Trophoblast cell (in vitro differentiated cells and primary cell): ENCODE measurements around the gene KRT9.
A peak's percentile ranks its signal among the peaks of the same experiment; 100 is the strongest.

ENCODE experiments used
- DNase-seq, 2 donors: peaks; one replicate each; pipeline ENCODE4 v3.0.0-alpha.2; 2016
- H2AFZ ChIP-seq: 2 replicates; pipeline ENCODE4 v1.6.1; 2013; ENCODE audit warnings: low read length, moderate library complexity, mild to moderate bottlenecking; ENCODE audit not compliant: insufficient read depth, poor library complexity
- H2AK5ac ChIP-seq: 2 replicates; pipeline ENCODE4 v1.6.1; 2013; ENCODE audit warnings: mild to moderate bottlenecking, low read length
- H2BK120ac ChIP-seq: 2 replicates; pipeline ENCODE4 v1.6.1; 2013; ENCODE audit warnings: low read length, mild to moderate bottlenecking, moderate library complexity; ENCODE audit not compliant: insufficient read depth, poor library complexity
- H2BK12ac ChIP-seq: 2 replicates; pipeline ENCODE4 v1.6.1; 2013; ENCODE audit warnings: mild to moderate bottlenecking, low read length, moderate library complexity
- H2BK5ac ChIP-seq: 2 replicates; pipeline ENCODE4 v1.6.1; 2013; ENCODE audit warnings: low read length, low read depth, moderate library complexity, mild to moderate bottlenecking; ENCODE audit not compliant: poor library complexity
- H3K14ac ChIP-seq: 2 replicates; pipeline ENCODE4 v1.6.1; 2013; ENCODE audit warnings: mild to moderate bottlenecking, low read length
- H3K18ac ChIP-seq: 2 replicates; pipeline ENCODE4 v1.6.1; 2013; ENCODE audit warnings: mild to moderate bottlenecking, low read length
- H3K23ac ChIP-seq: 2 replicates; pipeline ENCODE4 v1.6.1; 2013; ENCODE audit warnings: low read length
- H3K27ac ChIP-seq: 2 replicates; pipeline ENCODE4 v1.5.1; 2013; ENCODE audit warnings: low read depth, mild to moderate bottlenecking, inconsistent platforms, low read length, moderate library complexity
- H3K27me3 ChIP-seq: 2 replicates; pipeline ENCODE4 v1.6.1; 2013; ENCODE audit warnings: inconsistent platforms, mild to moderate bottlenecking, low read length, moderate library complexity; ENCODE audit not compliant: insufficient read depth
- H3K36me3 ChIP-seq, 2 experiments: 1 replicate in 1 of 2; 2 replicates in 1 of 2; pipeline ENCODE4 v1.6.1; 2013; ENCODE audit warnings: low read length in 2 of 2, mild to moderate bottlenecking in 2 of 2, moderate library complexity in 1 of 2; ENCODE audit not compliant: insufficient read depth in 2 of 2, control insufficient read depth in 1 of 2
- H3K4ac ChIP-seq: 2 replicates; pipeline ENCODE4 v1.6.1; 2013; ENCODE audit warnings: low read depth, mild to moderate bottlenecking, low read length, moderate library complexity
- H3K4me1 ChIP-seq, 2 experiments: 1 replicate in 1 of 2; 2 replicates in 1 of 2; pipeline ENCODE4 v1.6.1; 2013; ENCODE audit warnings: low read length in 2 of 2, mild to moderate bottlenecking in 2 of 2, moderate library complexity in 1 of 2; ENCODE audit not compliant: insufficient read depth in 2 of 2, control insufficient read depth in 1 of 2
- H3K4me2 ChIP-seq: 2 replicates; pipeline ENCODE4 v1.6.1; 2013; ENCODE audit warnings: inconsistent platforms, mild to moderate bottlenecking, low read length, moderate library complexity
- H3K4me3 ChIP-seq: 2 replicates; pipeline ENCODE4 v1.5.1; 2013; ENCODE audit warnings: mild to moderate bottlenecking, low read depth, low read length, inconsistent platforms
- H3K79me1 ChIP-seq: one replicate; pipeline ENCODE4 v1.6.1; 2013; ENCODE audit warnings: low read length
- H3K79me2 ChIP-seq: 2 replicates; pipeline ENCODE4 v1.6.1; 2013; ENCODE audit warnings: low read length, mild to moderate bottlenecking; ENCODE audit not compliant: control insufficient read depth, insufficient read depth, poor library complexity
- H3K9ac ChIP-seq: 2 replicates; pipeline ENCODE4 v1.6.1; 2013; ENCODE audit warnings: mild to moderate bottlenecking, low read length
- H3K9me3 ChIP-seq: 2 replicates; pipeline ENCODE4 v1.6.1; 2013; ENCODE audit warnings: low read depth, mild to moderate bottlenecking, control low read depth, inconsistent platforms, low read length; ENCODE audit not compliant: insufficient read depth
- H4K12ac ChIP-seq: 2 replicates; pipeline ENCODE4 v1.6.1; 2013; ENCODE audit warnings: low read depth, mild to moderate bottlenecking, low read length, moderate library complexity
- H4K8ac ChIP-seq: 2 replicates; pipeline ENCODE4 v1.6.1; 2013; ENCODE audit warnings: low read depth, mild to moderate bottlenecking, low read length, moderate library complexity
- H4K91ac ChIP-seq: one replicate; pipeline ENCODE4 v1.6.1; 2013; ENCODE audit warnings: low read depth, mild to moderate bottlenecking, low read length, moderate library complexity
- WGBS: extraction: QIAGEN DNeasy Blood & Tissue Kit; methylation state at CpG from one replicate; pipeline ENCODE4 v1.1.7; 2013; ENCODE audit warnings: missing lambda C conversion rate; ENCODE audit not compliant: insufficient read length, insufficient coverage; ENCODE audit errors: extremely low coverage; 5-methylcytosine and 5-hydroxymethylcytosine counted together

KRT9 gene

GRCh38 chr17:41542357-41542756, 29.5 kb downstream of the KRT9 start:
- WGBS = no CpG with 5 or more reads among the region's 2 CpGs
- no peak overlapping the region for H3K4me3 ChIP-seq
- no peak overlapping the region for H3K9ac ChIP-seq
- no peak overlapping the region for H2BK120ac ChIP-seq
- H3K4me2 ChIP-seq = no peak overlapping the region
- no peak overlapping the region for H2BK5ac ChIP-seq
- H2BK12ac ChIP-seq = no peak overlapping the region
- H4K8ac ChIP-seq = no peak overlapping the region
- no peak overlapping the region for H3K23ac ChIP-seq
- H3K79me1 ChIP-seq = peaks cover 9% of the 10 kb centered on the region
- H3K79me2 ChIP-seq = peaks cover under 1% of the 10 kb centered on the region
- H3K14ac ChIP-seq = no peak overlapping the region
- no peaks in the 10 kb centered on the region for H3K27me3 ChIP-seq
- peaks cover 19 to 30% of the 10 kb centered on the region in 2 experiments for H3K4me1 ChIP-seq
- no peak overlapping the region for H4K12ac ChIP-seq
- no peaks in the 10 kb centered on the region for H3K9me3 ChIP-seq
- H3K36me3 ChIP-seq = no peaks in the 10 kb centered on the region
- no peak overlapping the region for H3K27ac ChIP-seq
- H3K4ac ChIP-seq = no peak overlapping the region
- no peak overlapping the region for H3K18ac ChIP-seq
- no peak overlapping the region for H2AFZ ChIP-seq
- H2AK5ac ChIP-seq = no peak overlapping the region
- H4K91ac ChIP-seq = no peak overlapping the region
- no peak for DNase-seq

GRCh38 chr17:41540921-41541625, 30.8 kb downstream of the KRT9 start:
- Histone ChIP-seq H2BK5ac (no peak overlapping the region), H3K4me2 (no peak overlapping the region), H4K12ac (no peak overlapping the region), H3K9me3 (no peaks in the 10 kb centered on the region), H2AK5ac (peak overlapping the region; percentile 15), H4K8ac (no peak overlapping the region), H3K79me2 (peaks cover 3% of the 10 kb centered on the region), H3K27ac (no peak overlapping the region), H3K4ac (no peak overlapping the region), H3K36me3 (no peaks in the 10 kb centered on the region), H3K23ac (no peak overlapping the region), H3K79me1 (peaks cover 20% of the 10 kb centered on the region), H3K18ac (no peak overlapping the region), H3K27me3 (no peaks in the 10 kb centered on the region), H3K14ac (no peak overlapping the region), H2BK12ac (peak overlapping the region; percentile 23), H3K4me3 (no peak overlapping the region), H3K9ac (no peak overlapping the region), H4K91ac (peak overlapping the region; percentile 45), H3K4me1 (peaks cover 30 to 42% of the 10 kb centered on the region in 2 experiments), H2BK120ac (peak overlapping the region; percentile 8), H2AFZ (no peak overlapping the region)
- no peak for DNase-seq
- WGBS = no CpG with 5 or more reads among the region's 10 CpGs

- no peaks in the 10 kb centered on the region for H3K27me3 ChIP-seq
- no peak overlapping the region for H3K4me2 ChIP-seq
- no peaks in the 10 kb centered on the region for H3K36me3 ChIP-seq
- peaks cover 39 to 52% of the 10 kb centered on the region in 2 experiments for H3K4me1 ChIP-seq
- no CpG with 5 or more reads among the region's 7 CpGs for WGBS
- no peak for DNase-seq
- H3K9ac ChIP-seq = no peak overlapping the region
- peak overlapping the region; percentile 18 for H3K27ac ChIP-seq
- peak overlapping the region; percentile 2 for H4K91ac ChIP-seq
- no peaks in the 10 kb centered on the region for H3K9me3 ChIP-seq
- H3K23ac ChIP-seq = peak overlapping the region; percentile 55
- no peak overlapping the region for H4K12ac ChIP-seq
- H4K8ac ChIP-seq = no peak overlapping the region
- H2AK5ac ChIP-seq = no peak overlapping the region
- H3K79me1 ChIP-seq = peaks cover 27% of the 10 kb centered on the region
- H3K79me2 ChIP-seq = peaks cover 5% of the 10 kb centered on the region
- no peak overlapping the region for H3K18ac ChIP-seq
- H3K4ac ChIP-seq = no peak overlapping the region
- no peak overlapping the region for H3K4me3 ChIP-seq
- H2BK120ac ChIP-seq = no peak overlapping the region
- H2AFZ ChIP-seq = no peak overlapping the region
- peak overlapping the region; percentile 29 for H2BK12ac ChIP-seq
- H2BK5ac ChIP-seq = no peak overlapping the region
- peak overlapping the region; percentile 15 for H3K14ac ChIP-seq
Measured at GRCh38 chr17:41539979-41540701, 31.7 kb downstream of the KRT9 start.

DNA sequence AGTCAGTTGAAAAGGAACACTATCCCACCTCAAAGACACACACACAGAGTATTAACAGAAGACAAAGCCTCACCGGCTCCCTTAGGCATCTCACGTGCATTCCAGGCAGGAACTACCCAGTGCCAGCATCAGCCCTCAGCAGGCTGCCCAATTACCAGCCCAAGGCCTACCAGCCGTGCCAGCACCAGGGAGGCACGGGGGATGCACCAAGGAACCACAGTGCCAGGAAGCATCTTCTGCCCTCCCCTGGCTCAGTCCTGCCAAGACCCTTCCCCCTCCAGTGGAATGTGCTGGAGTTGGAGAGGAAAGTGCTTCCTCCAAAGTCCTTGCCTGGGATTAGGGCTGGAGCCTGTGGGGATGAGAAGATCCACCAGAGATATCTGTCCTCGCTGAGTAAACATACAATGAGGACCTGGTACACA, 32.8 kb downstream of the KRT9 start:
- H3K9me3 ChIP-seq = no peaks in the 10 kb centered on the region
- peaks cover 27% of the 10 kb centered on the region for H3K79me1 ChIP-seq
- no peak overlapping the region for H3K9ac ChIP-seq
- peaks cover 43 to 54% of the 10 kb centered on the region in 2 experiments for H3K4me1 ChIP-seq
- peak overlapping the region; percentile 95 for H2AK5ac ChIP-seq
- peak overlapping the region; percentile 82 for H4K91ac ChIP-seq
- H3K23ac ChIP-seq = no peak overlapping the region
- H3K14ac ChIP-seq = peak overlapping the region; percentile 77
- H2BK5ac ChIP-seq = peak overlapping the region; percentile 61
- H4K12ac ChIP-seq = no peak overlapping the region
- H2BK12ac ChIP-seq = peak overlapping the region; percentile 67
- H3K4me3 ChIP-seq = no peak overlapping the region
- H3K79me2 ChIP-seq = peaks cover 5% of the 10 kb centered on the region
- peak overlapping the region; percentile 56 for H3K27ac ChIP-seq
- peak overlapping the region; percentile 3 for H3K4ac ChIP-seq
- peak overlapping the region; percentile 79 for H3K18ac ChIP-seq
- H3K4me2 ChIP-seq = no peak overlapping the region
- WGBS = no CpG with 5 or more reads among the region's 5 CpGs
- no peaks in the 10 kb centered on the region for H3K36me3 ChIP-seq
- H2BK120ac ChIP-seq = peak overlapping the region; percentile 19
- no peak overlapping the region for H2AFZ ChIP-seq
- no peaks in the 10 kb centered on the region for H3K27me3 ChIP-seq
- H4K8ac ChIP-seq = peak overlapping the region; percentile 6
- DNase-seq = peak in 1 of 2 donors; percentile 30
